ENCODE data around the gene GLDN. TPM values are rescaled to one million over a fixed set of nuclear protein-coding genes. Genes with fewer than 3 reads are reported as not detected.
A peak's percentile ranks its signal among the peaks of the same experiment; 100 is the strongest.

Gene GLDN
- total and polyA plus RNA-seq, 7 donors = 0.07 to 1.7 (median 1.1) TPM

DNA sequence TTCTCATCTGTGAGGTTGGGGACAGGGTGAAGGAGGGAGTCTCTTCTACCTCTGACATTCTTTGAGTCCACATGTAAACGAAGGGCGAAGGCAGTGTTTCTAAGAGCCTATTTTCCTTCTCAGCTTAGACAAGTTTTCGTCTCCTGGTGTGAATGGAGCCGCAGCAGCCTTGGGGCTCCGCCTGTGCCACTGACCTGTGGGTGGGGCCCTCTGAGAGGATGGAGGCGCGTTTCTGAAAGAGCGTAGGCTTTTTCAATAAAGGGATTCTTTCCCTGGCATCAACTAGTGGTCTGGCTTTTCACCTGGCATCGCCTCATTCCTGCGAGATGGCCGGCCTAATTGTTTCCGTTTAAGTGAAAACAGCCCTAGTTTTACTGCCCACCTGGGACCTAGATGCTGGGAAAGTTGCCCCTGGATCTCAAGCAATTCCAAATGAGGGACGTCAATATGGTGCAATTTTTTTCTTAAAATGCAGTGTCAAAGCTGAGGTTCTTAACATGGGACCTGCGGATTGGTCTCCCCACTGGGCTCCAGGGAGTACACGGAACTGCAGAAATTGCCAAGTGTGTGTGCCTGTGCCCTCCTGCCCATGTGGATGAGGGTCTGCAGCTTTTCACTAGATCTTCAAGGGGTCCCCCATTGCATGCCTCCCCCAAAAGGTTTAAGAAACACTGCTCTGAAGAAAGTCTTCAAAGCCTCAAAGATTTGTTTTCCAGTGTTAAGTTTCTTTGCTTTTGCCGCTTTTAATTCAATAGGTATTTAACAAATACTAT is 958 bp downstream of the GLDN start:
- H3K4me1 ChIP-seq = no peaks in the 10 kb centered on the region
- no peak for TF ChIP-seq CTCF (IDR thresholded peaks at IDR 0.05)
- intact Hi-C loops (cut with DNase I) = no loop called here
- no peak overlapping the region for H3K27ac ChIP-seq
- H3K36me3 ChIP-seq (ENCODE audit: insufficient read depth in 1 of 2, low read depth in 1 of 2) = no peaks in the 10 kb centered on the region
- DNase-seq (peak in 1 of 2 donors; percentile 53), ATAC-seq (no peak)
- 50 to 59% (median 51%) methylated on average over 16 of the region's 16 CpGs for WGBS, 3 donors
- H3K9me3 ChIP-seq = no peaks in the 10 kb centered on the region
- peaks cover 0 to 10% (median 0%) of the 10 kb centered on the region in 3 donors for H3K27me3 ChIP-seq (ENCODE audit: insufficient read depth in 3 of 3, low read length in 2 of 3)
- peak overlapping the region; percentile 60 for H3K4me3 ChIP-seq

DNA sequence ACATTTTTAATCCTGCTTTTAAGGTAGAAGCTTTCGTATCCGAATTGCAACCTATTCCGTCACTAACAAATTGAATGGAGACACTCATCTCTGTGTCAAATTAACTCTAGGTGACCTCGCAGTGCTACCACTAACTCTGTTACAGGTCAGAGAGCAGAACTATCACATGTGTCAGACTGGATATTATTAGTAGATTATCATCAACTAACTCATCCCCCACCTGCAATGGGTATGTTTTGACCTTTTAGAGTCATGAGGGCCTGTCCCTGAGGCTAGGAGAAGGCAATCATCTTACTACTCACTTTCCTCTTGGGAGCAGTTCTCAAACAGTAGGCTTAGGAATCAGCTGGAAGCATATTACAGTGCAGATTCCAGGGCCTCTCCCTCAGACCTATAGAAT is 2.0 kb downstream of the GLDN start:
- Histone ChIP-seq H3K9me3 (no peaks in the 10 kb centered on the region), H3K27me3 (ENCODE audit: insufficient read depth in 3 of 3, low read length in 2 of 3) (peaks cover 0 to 10% (median 0%) of the 10 kb centered on the region in 3 donors), H3K27ac (no peak overlapping the region), H3K4me1 (no peaks in the 10 kb centered on the region), H3K36me3 (ENCODE audit: insufficient read depth in 1 of 2, low read depth in 1 of 2) (no peaks in the 10 kb centered on the region), H3K4me3 (no peak overlapping the region)
- ATAC-seq (no peak), DNase-seq (no peak)
- TF ChIP-seq CTCF (IDR thresholded peaks at IDR 0.05) = no peak
- intact Hi-C loops (cut with DNase I) = no loop called here
- 93 to 95% (median 93%) methylated on average over 4 of the region's 4 CpGs for WGBS, 3 donors

- no peak overlapping the region for H3K27ac ChIP-seq
- 37 to 64% (median 62%) methylated on average over 3 of the region's 3 CpGs for WGBS, 3 donors
- intact Hi-C loops (cut with DNase I) = no loop called here
Observed at GRCh38 chr15:51346136-51346535, 4.7 kb downstream of the GLDN start.

DNA sequence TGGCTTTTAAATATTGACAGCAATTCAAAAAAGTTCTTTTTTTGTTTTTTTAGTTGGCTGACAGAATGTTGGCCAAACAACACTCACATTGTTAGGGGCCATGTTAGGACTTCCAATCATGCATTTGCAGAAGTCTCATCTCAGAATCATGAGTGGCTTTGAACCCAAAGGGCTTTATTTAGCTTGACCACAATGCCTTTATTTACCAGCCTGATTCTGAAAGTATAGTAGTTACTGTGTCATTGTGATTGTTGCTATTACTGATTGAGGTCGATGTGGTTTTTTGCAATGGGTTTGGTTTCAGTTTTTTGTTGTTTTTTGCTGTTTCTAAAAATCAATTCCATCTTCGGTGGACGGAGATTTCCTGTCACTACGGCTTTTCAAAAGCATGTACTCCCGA is 7.2 kb downstream of the GLDN start:
- ATAC-seq = no peak
- H3K4me3 ChIP-seq = no peak overlapping the region
- no peaks in the 10 kb centered on the region for H3K36me3 ChIP-seq (ENCODE audit: insufficient read depth in 1 of 2, low read depth in 1 of 2)
- H3K4me1 ChIP-seq = peaks cover 5% of the 10 kb centered on the region
- WGBS, 3 donors = 45 to 54% (median 53%) methylated on average over 5 of the region's 5 CpGs
- intact Hi-C loops (cut with DNase I) = no loop called here
- TF ChIP-seq CTCF (IDR thresholded peaks at IDR 0.05) = no peak
- no peaks in the 10 kb centered on the region for H3K27me3 ChIP-seq (ENCODE audit: insufficient read depth in 3 of 3, low read length in 2 of 3)
- no peaks in the 10 kb centered on the region for H3K9me3 ChIP-seq
- H3K27ac ChIP-seq = no peak overlapping the region
- DNase-seq = no peak

More at GRCh38 chr15:51346136-51346535, 4.7 kb downstream of the GLDN start:
- Histone ChIP-seq H3K9me3 (no peaks in the 10 kb centered on the region), H3K27me3 (ENCODE audit: insufficient read depth in 3 of 3, low read length in 2 of 3) (peaks cover 0 to 6% (median 0%) of the 10 kb centered on the region in 3 donors), H3K4me1 (peaks cover 5% of the 10 kb centered on the region), H3K4me3 (no peak overlapping the region), H3K36me3 (ENCODE audit: insufficient read depth in 1 of 2, low read depth in 1 of 2) (no peaks in the 10 kb centered on the region)
- DNase-seq (no peak), ATAC-seq (no peak)
- TF ChIP-seq CTCF (IDR thresholded peaks at IDR 0.05) = no peak

Data from psoas muscle (tissue), 8 donors.